ENCODE data around the gene COX4I2.

Gene COX4I2

GRCh38 chr20:31671324-31671723 is 33.6 kb downstream of the COX4I2 start:
- no peak for DNase-seq (ENCODE audit: low spot score)
- TF ChIP-seq CTCF (IDR thresholded peaks at IDR 0.05; ENCODE audit: borderline replicate concordance, control extremely low read depth, extremely low read depth, insufficient read depth, missing control alignments) = no peak
- in situ Hi-C loops (cut with MboI; ENCODE audit: low sequenced_read_pairs, unreplicated experiment) = no loop called here

- in situ Hi-C loops (cut with MboI; ENCODE audit: low sequenced_read_pairs, unreplicated experiment) = no loop called here
- no peak for TF ChIP-seq CTCF (IDR thresholded peaks at IDR 0.05; ENCODE audit: borderline replicate concordance, control extremely low read depth, extremely low read depth, insufficient read depth, missing control alignments)
- DNase-seq (ENCODE audit: low spot score) = no peak
Observed at GRCh38 chr20:31673435-31673834, 35.7 kb downstream of the COX4I2 start.

GRCh38 chr20:31673943-31674463 is 36.3 kb downstream of the COX4I2 start:
- in situ Hi-C loops (cut with MboI; ENCODE audit: low sequenced_read_pairs, unreplicated experiment) = no loop called here

GRCh38 chr20:31674895-31675827 is 37.4 kb downstream of the COX4I2 start:
- no peak for DNase-seq (ENCODE audit: low spot score)
- in situ Hi-C loops (cut with MboI; ENCODE audit: low sequenced_read_pairs, unreplicated experiment) = no loop called here
- no peak for TF ChIP-seq CTCF (IDR thresholded peaks at IDR 0.05; ENCODE audit: borderline replicate concordance, control extremely low read depth, extremely low read depth, insufficient read depth, missing control alignments)

More at GRCh38 chr20:31673943-31674463, 36.3 kb downstream of the COX4I2 start:
- TF ChIP-seq CTCF (IDR thresholded peaks at IDR 0.05; ENCODE audit: borderline replicate concordance, control extremely low read depth, extremely low read depth, insufficient read depth, missing control alignments) = no peak
- no peak for DNase-seq (ENCODE audit: low spot score)

- TF ChIP-seq CTCF (IDR thresholded peaks at IDR 0.05; ENCODE audit: borderline replicate concordance, control extremely low read depth, extremely low read depth, insufficient read depth, missing control alignments) = no peak
- DNase-seq (ENCODE audit: low spot score) = no peak
- in situ Hi-C loops (cut with MboI; ENCODE audit: low sequenced_read_pairs, unreplicated experiment) = no loop called here
Observed at GRCh38 chr20:31675828-31676608, 38.3 kb downstream of the COX4I2 start.

GRCh38 chr20:31676609-31676989 is 38.9 kb downstream of the COX4I2 start:
- in situ Hi-C loops (cut with MboI; ENCODE audit: low sequenced_read_pairs, unreplicated experiment) = no loop called here

More at GRCh38 chr20:31676609-31676989, 38.9 kb downstream of the COX4I2 start:
- DNase-seq (ENCODE audit: low spot score) = no peak
- no peak for TF ChIP-seq CTCF (IDR thresholded peaks at IDR 0.05; ENCODE audit: borderline replicate concordance, control extremely low read depth, extremely low read depth, insufficient read depth, missing control alignments)
